Measurements from ENCODE around the gene S100B. TPM values are rescaled to one million over a fixed set of nuclear protein-coding genes. Genes with fewer than 3 reads are reported as not detected.

Gene S100B
- total and polyA plus RNA-seq, 4 donors = 3.2 to 6.0 (median 5.4) TPM

DNA sequence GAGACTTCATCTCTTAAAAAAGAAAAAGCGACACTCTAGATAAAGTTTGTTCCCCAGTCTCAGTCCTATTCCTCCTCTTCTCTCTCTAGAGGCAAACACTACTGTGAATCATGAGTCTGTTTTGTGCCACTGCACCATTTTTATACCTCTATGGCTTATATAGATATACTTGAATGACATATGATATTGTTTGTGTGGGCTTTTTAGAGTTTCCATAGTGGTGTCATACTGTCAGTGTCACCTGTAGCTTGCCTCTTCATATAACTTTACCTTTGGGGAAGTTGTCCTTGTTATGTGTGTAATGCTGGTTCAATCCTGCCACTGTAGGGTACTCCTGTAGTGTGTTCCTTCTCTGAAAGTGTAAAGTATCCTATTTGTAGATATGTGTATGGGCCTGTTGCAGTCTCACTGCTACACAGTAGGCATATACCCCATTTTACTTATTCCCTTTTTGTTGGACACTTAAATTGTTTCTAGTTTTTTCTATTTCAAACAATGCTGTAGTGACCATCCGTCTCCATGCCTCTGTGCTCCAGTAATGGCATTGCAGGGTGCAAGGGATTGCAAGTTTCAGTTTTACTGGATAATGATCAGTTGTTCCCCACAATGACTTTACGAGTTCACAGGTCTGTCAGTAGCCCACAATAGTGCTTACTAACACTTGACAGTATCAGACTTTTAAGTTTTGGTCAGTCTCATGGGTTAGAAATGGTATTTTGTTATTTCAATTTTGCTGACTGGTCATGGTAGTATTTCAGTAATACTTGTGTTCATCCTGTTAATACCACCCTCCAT lies 33.3 kb upstream of the S100B start:
- Histone ChIP-seq H3K9ac (ENCODE audit: insufficient read depth in 1 of 2, low read length in 2 of 2) (peak overlapping the region in 1 of 2 donors; percentile 8), H3K36me3 (ENCODE audit: control insufficient read depth in 4 of 4, insufficient read depth in 4 of 4, low read length in 4 of 4) (peaks cover 2 to 28% (median 10%) of the 10 kb centered on the region in 4 donors), H3K4me3 (no peak overlapping the region), H3K9me3 (ENCODE audit: control insufficient read depth in 4 of 4, insufficient read depth in 3 of 4, low read length in 3 of 4) (no peaks in the 10 kb centered on the region), H3K4me1 (ENCODE audit: control insufficient read depth in 5 of 5, insufficient read depth in 5 of 5, low read length in 5 of 5) (peaks cover 1 to 27% (median 21%) of the 10 kb centered on the region in 5 donors), H3K27ac (ENCODE audit: low read depth in 1 of 2, low read length in 1 of 2) (peak overlapping the region in 1 of 2 donors; percentile 4), H3K27me3 (ENCODE audit: control insufficient read depth in 3 of 3, insufficient read depth in 3 of 3, low read length in 2 of 3) (no peaks in the 10 kb centered on the region)
- TF ChIP-seq CTCF (IDR thresholded peaks at IDR 0.05; ENCODE audit: control extremely low read depth, extremely low read depth) = no peak
- no peak for ATAC-seq (ENCODE audit: insufficient read depth, low FRiP score)
- 47 to 61% methylated on average over 3 of the region's 3 CpGs for WGBS, 2 donors
- no peak for DNase-seq

DNA sequence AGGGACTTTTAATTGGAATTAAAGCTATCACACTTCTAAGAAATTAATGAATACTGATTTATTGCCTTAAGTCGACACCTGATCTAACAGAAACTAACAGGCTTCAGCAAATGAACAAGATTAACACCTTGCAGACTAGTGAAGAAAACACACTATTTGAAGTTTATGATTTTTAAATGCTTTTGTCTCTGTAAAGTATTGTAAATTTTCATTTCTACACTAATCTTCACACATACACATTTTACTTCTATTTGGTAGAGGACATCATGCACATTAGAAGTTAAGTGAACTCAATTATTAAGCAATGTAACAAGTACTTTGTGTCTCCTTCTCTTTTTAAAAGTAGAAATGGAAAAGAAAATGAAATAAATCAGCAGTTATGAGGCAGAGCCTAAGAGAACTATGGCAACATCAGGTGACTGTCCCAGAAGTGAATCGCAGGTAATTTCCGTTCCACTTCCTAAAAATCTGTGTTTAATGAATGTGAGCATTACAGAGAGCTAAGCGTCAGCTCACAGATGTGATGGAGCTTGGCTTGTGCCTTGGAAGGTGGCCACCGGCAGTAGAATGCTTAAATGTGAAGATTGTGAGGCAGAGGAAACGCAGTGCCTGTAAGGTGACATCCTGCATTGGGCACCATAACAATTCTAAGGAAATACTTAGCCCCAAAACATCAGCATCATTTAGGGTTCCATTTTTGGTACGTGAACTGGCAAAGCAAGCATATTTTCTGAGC lies 31.8 kb upstream of the S100B start:
- 71 to 72% methylated on average over 7 of the region's 7 CpGs for WGBS, 2 donors
- H3K27me3 ChIP-seq (ENCODE audit: control insufficient read depth in 3 of 3, insufficient read depth in 3 of 3, low read length in 2 of 3) = no peaks in the 10 kb centered on the region
- DNase-seq = no peak

DNA sequence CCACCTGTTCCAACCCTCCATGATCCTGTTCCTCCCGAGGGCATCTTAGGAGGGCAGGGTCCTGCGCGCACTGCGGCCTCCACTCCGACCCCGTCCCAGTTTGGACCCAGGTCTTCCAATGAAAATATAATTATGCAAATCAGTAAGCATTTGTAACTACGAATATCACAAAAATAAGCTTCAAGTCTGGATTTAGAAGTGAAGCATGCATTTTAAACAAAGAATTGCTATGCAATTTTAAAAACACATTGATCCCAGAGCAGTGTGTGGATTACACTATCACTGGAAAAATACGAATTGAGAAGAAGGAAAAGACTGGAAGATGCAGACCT lies 31.3 kb upstream of the S100B start:
- DNase-seq (no peak), ATAC-seq (ENCODE audit: insufficient read depth, low FRiP score) (no peak)
- no peaks in the 10 kb centered on the region for H3K9me3 ChIP-seq (ENCODE audit: control insufficient read depth in 4 of 4, insufficient read depth in 3 of 4, low read length in 3 of 4)
- no peaks in the 10 kb centered on the region for H3K27me3 ChIP-seq (ENCODE audit: control insufficient read depth in 3 of 3, insufficient read depth in 3 of 3, low read length in 2 of 3)
- peak overlapping the region; percentile 95 to 99 for H3K27ac ChIP-seq (ENCODE audit: low read depth in 1 of 2, low read length in 1 of 2)
- peak overlapping the region; percentile 91 for H3K4me3 ChIP-seq
- H3K4me1 ChIP-seq (ENCODE audit: control insufficient read depth in 5 of 5, insufficient read depth in 5 of 5, low read length in 5 of 5) = peaks cover 0 to 27% (median 21%) of the 10 kb centered on the region in 5 donors
- peaks cover 0 to 19% (median 2%) of the 10 kb centered on the region in 4 donors for H3K36me3 ChIP-seq (ENCODE audit: control insufficient read depth in 4 of 4, insufficient read depth in 4 of 4, low read length in 4 of 4)
- WGBS, 2 donors = 6 to 18% methylated on average over 8 of the region's 8 CpGs
- no peak overlapping the region for H3K9ac ChIP-seq (ENCODE audit: insufficient read depth in 1 of 2, low read length in 2 of 2)
- TF ChIP-seq CTCF (IDR thresholded peaks at IDR 0.05; ENCODE audit: control extremely low read depth, extremely low read depth) = no peak

More for the DNA sequence above, 31.8 kb upstream of the S100B start:
- no peak overlapping the region for H3K27ac ChIP-seq (ENCODE audit: low read depth in 1 of 2, low read length in 1 of 2)
- no peak overlapping the region for H3K4me3 ChIP-seq
- TF ChIP-seq CTCF (IDR thresholded peaks at IDR 0.05; ENCODE audit: control extremely low read depth, extremely low read depth) = no peak
- H3K9ac ChIP-seq (ENCODE audit: insufficient read depth in 1 of 2, low read length in 2 of 2) = no peak overlapping the region
- ATAC-seq (ENCODE audit: insufficient read depth, low FRiP score) = no peak
- peaks cover 1 to 27% (median 21%) of the 10 kb centered on the region in 5 donors for H3K4me1 ChIP-seq (ENCODE audit: control insufficient read depth in 5 of 5, insufficient read depth in 5 of 5, low read length in 5 of 5)
- peaks cover 0 to 25% (median 6%) of the 10 kb centered on the region in 4 donors for H3K36me3 ChIP-seq (ENCODE audit: control insufficient read depth in 4 of 4, insufficient read depth in 4 of 4, low read length in 4 of 4)
- no peaks in the 10 kb centered on the region for H3K9me3 ChIP-seq (ENCODE audit: control insufficient read depth in 4 of 4, insufficient read depth in 3 of 4, low read length in 3 of 4)
